Esophagus squamous epithelium (tissue), 5 donors: Measurements from ENCODE around the gene SSH2. TPM values are rescaled to one million over a fixed set of nuclear protein-coding genes. Genes with fewer than 3 reads are reported as not detected.
"Not testable (repeated sequence)": the region's sequence is repeated elsewhere in the genome, so short reads cannot be mapped to it uniquely, and the experiment has no call there.

Source experiments
- DNase-seq: peaks from one replicate; lab custom pipeline; 2025; lab: John Stamatoyannopoulos, UW
- H3K27ac ChIP-seq, 4 donors: fragments of 200-600 bp; sonication (generic); one replicate each; pipeline ENCODE4 v1.5.1; 2016 to 2019; ENCODE audit warnings: mild to moderate bottlenecking in 1 of 4
- H3K27me3 ChIP-seq, 4 donors: fragments of 200-600 bp; sonication (generic); 1 replicate in 3 of 4; 2 replicates in 1 of 4; pipeline versions ENCODE4 v1.5.1 to v1.6.0; 2017 to 2021; ENCODE audit warnings: antibody characterized with exemption in 1 of 4
- H3K36me3 ChIP-seq, 3 donors: fragments of 200-600 bp; sonication (generic); one replicate each; pipeline ENCODE4 v1.5.1; 2016 to 2019
- H3K4me1 ChIP-seq, 3 donors: fragments of 200-600 bp; sonication (generic); one replicate each; pipeline ENCODE4 v1.5.1; 2017 to 2019
- H3K4me3 ChIP-seq, 4 donors: fragments of 200-600 bp; sonication (generic); 1 replicate in 3 of 4; 2 replicates in 1 of 4; pipeline ENCODE4 v1.5.1; 2016 to 2019; ENCODE audit warnings: mild to moderate bottlenecking in 2 of 4, moderate library complexity in 1 of 4
- H3K9me3 ChIP-seq, 3 donors: fragments of 200-600 bp; sonication (generic); one replicate each; pipeline ENCODE4 v1.5.1; 2016 to 2019
- CTCF ChIP-seq, 6 experiments: fragments of 450-650 bp in 4 of 6; fragments of 200-600 bp in 2 of 6; sonication (generic) in 2 of 6; IDR thresholded peaks; one replicate each; pipeline ENCODE4 v1.5.1; 2016 to 2019; ENCODE audit warnings: antibody characterized with exemption in 6 of 6, mild to moderate bottlenecking in 4 of 6, moderate library complexity in 4 of 6
- POLR2A ChIP-seq, 4 donors: fragments of 450-650 bp; IDR thresholded peaks; one replicate each; pipeline ENCODE4 v1.6.1; 2017; ENCODE audit warnings: antibody characterized with exemption in 4 of 4, mild to moderate bottlenecking in 4 of 4, moderate library complexity in 3 of 4
- WGBS, 2 donors: methylation state at CpG; one replicate each; pipeline ENCODE4 v1.1.5; 2018; 5-methylcytosine and 5-hydroxymethylcytosine counted together
- intact Hi-C: fragments of 100-400 bp; cut with DNase I; formaldehyde crosslinking; loops from one replicate; pipeline ENCODE4 v1.15.0; 2022
- total RNA-seq, 4 donors: library from RNA; depleted of rRNA; stranded (reverse); fragments of >200 nt; gene quantifications; one replicate each; pipeline ENCODE4 v1.1.0, GENCODE V29; 2016
- donor health status: DM: yes; HTN: yes; CAD: no.

SSH2 gene
- total RNA-seq, 4 donors from 2014 or later, result 9.4 to 29.4 (median 13.2) TPM

GRCh38 chr17:29862951-29863350 is 67.1 kb downstream of the SSH2 start:
- no peak for DNase-seq
- H3K9me3 ChIP-seq, result no peaks in the 10 kb centered on the region
- no peaks in the 10 kb centered on the region for H3K36me3 ChIP-seq
- no peak overlapping the region for H3K4me3 ChIP-seq
- H3K27ac ChIP-seq, result no peak overlapping the region
- no peaks in the 10 kb centered on the region for H3K27me3 ChIP-seq
- intact Hi-C loops, result no loop called here
- no peaks in the 10 kb centered on the region for H3K4me1 ChIP-seq
- no peak for TF ChIP-seq CTCF (IDR thresholded peaks at IDR 0.05)
- TF ChIP-seq POLR2A (IDR thresholded peaks at IDR 0.05), result no peak

DNA sequence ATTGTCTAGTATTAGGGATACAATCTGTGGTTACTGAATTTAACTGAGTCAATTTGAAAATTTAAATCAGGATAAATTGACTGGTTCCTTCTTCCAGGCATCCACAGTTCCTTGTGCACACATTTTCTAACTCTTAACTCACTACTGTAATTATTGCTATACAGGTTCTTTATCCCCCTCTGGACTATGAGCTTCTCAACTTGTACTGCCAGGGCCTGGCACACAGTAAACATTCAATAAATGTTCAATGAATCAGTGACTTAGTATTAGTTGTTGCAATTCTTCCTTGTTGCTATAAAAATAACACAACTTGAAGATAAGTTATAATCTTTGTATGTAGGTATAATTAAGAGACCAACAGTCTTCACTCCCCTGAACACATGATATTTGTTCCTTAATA is 67.9 kb downstream of the SSH2 start:
- no peak for DNase-seq
- TF ChIP-seq POLR2A (IDR thresholded peaks at IDR 0.05), result no peak
- TF ChIP-seq CTCF (IDR thresholded peaks at IDR 0.05), result no peak

GRCh38 chr17:29859445-29859844 is 70.6 kb downstream of the SSH2 start:
- DNase-seq, H3K27me3 ChIP-seq, H3K36me3 ChIP-seq, H3K4me3 ChIP-seq, H3K4me1 ChIP-seq, intact Hi-C loops, H3K9me3 ChIP-seq, H3K27ac ChIP-seq: not testable (repeated sequence)
- 79 to 84% methylated on average over 4 of the region's 4 CpGs for WGBS, 2 donors

More for the DNA sequence above, 67.9 kb downstream of the SSH2 start:
- no peaks in the 10 kb centered on the region for H3K27me3 ChIP-seq
- H3K4me1 ChIP-seq, result no peaks in the 10 kb centered on the region
- intact Hi-C loops, result no loop called here
- H3K36me3 ChIP-seq, result no peaks in the 10 kb centered on the region
- H3K27ac ChIP-seq, result no peak overlapping the region
- no peak overlapping the region for H3K4me3 ChIP-seq
- no peaks in the 10 kb centered on the region for H3K9me3 ChIP-seq

DNA sequence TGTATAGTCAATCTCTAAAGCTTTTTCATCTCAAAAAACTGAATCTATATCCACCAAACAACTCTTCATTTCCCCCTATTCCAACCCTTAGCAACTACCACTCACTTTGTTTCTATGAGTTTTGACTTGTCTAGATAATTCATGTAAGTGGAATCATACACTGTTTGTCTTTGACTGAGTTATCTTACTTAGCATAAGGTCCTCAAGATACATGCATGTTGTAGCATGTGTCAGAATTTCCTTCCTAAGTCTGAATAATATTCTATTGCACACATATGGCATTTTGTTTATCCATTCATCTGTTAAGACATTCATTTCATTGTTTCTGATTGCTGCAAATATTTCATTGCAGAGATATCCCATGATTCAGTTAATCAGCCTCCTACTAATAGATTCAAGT is 72.2 kb downstream of the SSH2 start:
- Histone ChIP-seq H3K27ac (no peak overlapping the region), H3K9me3 (no peaks in the 10 kb centered on the region), H3K4me1 (no peaks in the 10 kb centered on the region), H3K4me3 (no peak overlapping the region), H3K27me3 (no peaks in the 10 kb centered on the region), H3K36me3 (no peaks in the 10 kb centered on the region)
- intact Hi-C loops, result no loop called here
- TF ChIP-seq CTCF (IDR thresholded peaks at IDR 0.05), result no peak
- TF ChIP-seq POLR2A (IDR thresholded peaks at IDR 0.05), result no peak
- no peak for DNase-seq

- H3K9me3 ChIP-seq, H3K27ac ChIP-seq, H3K36me3 ChIP-seq, DNase-seq, H3K27me3 ChIP-seq, H3K4me3 ChIP-seq, H3K4me1 ChIP-seq, intact Hi-C loops: not testable (repeated sequence)
- 85 to 97% methylated on average over 4 of the region's 4 CpGs for WGBS, 2 donors
These were observed 72.9 kb downstream of the SSH2 start for GRCh38 chr17:29857105-29857504.

GRCh38 chr17:29855686-29856085 is 74.3 kb downstream of the SSH2 start:
- Histone ChIP-seq H3K27ac (no peak overlapping the region), H3K4me3 (no peak overlapping the region), H3K9me3 (no peaks in the 10 kb centered on the region), H3K27me3 (no peaks in the 10 kb centered on the region), H3K36me3 (no peaks in the 10 kb centered on the region), H3K4me1 (no peaks in the 10 kb centered on the region)
- DNase-seq, result no peak
- WGBS, 2 donors, result 63 to 67% methylated on average over 1 of the region's 1 CpG
- intact Hi-C loops, result no loop called here
- no peak for TF ChIP-seq CTCF (IDR thresholded peaks at IDR 0.05)
- no peak for TF ChIP-seq POLR2A (IDR thresholded peaks at IDR 0.05)
